CD4-positive, alpha-beta T cell (primary cell): ENCODE data around the gene PRR16. TPM values are rescaled to one million over a fixed set of nuclear protein-coding genes. Genes with fewer than 3 reads are reported as not detected.

ENCODE experiments used
- ATAC-seq: fragments of 200-7000 bp; cut with Tn5 transposase; one replicate; pipeline ENCODE4 v1.10.0; 2022; ENCODE audit warnings: mild to moderate bottlenecking; ENCODE audit not compliant: poor library complexity
- CTCF ChIA-PET: fragments of 350-600 bp; sonication (Branson Sonifier 250); formaldehyde crosslinking; loops from one replicate; lab custom pipeline; 2021; ENCODE audit warnings: antibody characterized with exemption, inconsistent platforms; lab: Charles Lee
- POLR2A ChIA-PET: fragments of 350-600 bp; sonication (Branson Sonifier 250); formaldehyde crosslinking; loops from one replicate; lab custom pipeline; 2021; ENCODE audit warnings: antibody characterized with exemption, inconsistent platforms; lab: Charles Lee
- DNase-seq, 14 experiments: peaks; one replicate each; pipeline ENCODE4 v3.0.0-alpha.2; 2013 to 2020; ENCODE audit warnings: mixed read lengths in 2 of 14
- H3K27ac ChIP-seq, 2 donors: one replicate each; pipeline versions ENCODE4 v1.5.1 to v1.7.0; 2013; ENCODE audit warnings: low read length in 2 of 2, low read depth in 1 of 2, mild to moderate bottlenecking in 1 of 2
- H3K27me3 ChIP-seq, 2 experiments: 1 replicate in 1 of 2; 2 replicates in 1 of 2; pipeline versions ENCODE4 v1.6.1 to v1.7.0; 2013; ENCODE audit warnings: low read length in 2 of 2, control low read depth in 1 of 2, mild to moderate bottlenecking in 1 of 2, moderate library complexity in 1 of 2; ENCODE audit not compliant: insufficient read depth in 2 of 2, control insufficient read depth in 1 of 2
- H3K36me3 ChIP-seq: one replicate; pipeline ENCODE4 v1.6.1; 2013; ENCODE audit warnings: low read length, control low read depth; ENCODE audit not compliant: insufficient read depth
- H3K4me1 ChIP-seq: one replicate; pipeline ENCODE4 v1.6.1; 2013; ENCODE audit warnings: low read length, control low read depth; ENCODE audit not compliant: insufficient read depth
- H3K4me3 ChIP-seq: one replicate; pipeline ENCODE4 v1.5.1; 2013; ENCODE audit warnings: mild to moderate bottlenecking, low read length, moderate library complexity
- H3K9me3 ChIP-seq, 2 experiments: 1 replicate in 1 of 2; 2 replicates in 1 of 2; pipeline versions ENCODE4 v1.6.1 to v1.7.0; 2013; ENCODE audit warnings: low read length in 2 of 2, mild to moderate bottlenecking in 2 of 2, control low read depth in 1 of 2, moderate library complexity in 1 of 2; ENCODE audit not compliant: control insufficient read depth in 1 of 2, insufficient read depth in 1 of 2
- H3K27ac Mint-ChIP-seq: one replicate; pipeline ENCODE4 v1.8.0; 2020; ENCODE audit warnings: mixed read lengths
- H3K27me3 Mint-ChIP-seq: one replicate; pipeline ENCODE4 v1.8.0; 2021; ENCODE audit warnings: mixed read lengths
- H3K36me3 Mint-ChIP-seq: one replicate; pipeline ENCODE4 v1.8.0; 2021; ENCODE audit warnings: low read depth, mixed read lengths
- H3K4me1 Mint-ChIP-seq: one replicate; pipeline ENCODE4 v1.8.0; 2021; ENCODE audit warnings: low read depth, mixed read lengths
- H3K4me3 Mint-ChIP-seq: one replicate; pipeline ENCODE4 v1.8.0; 2020; ENCODE audit warnings: mild to moderate bottlenecking, mixed read lengths
- H3K9me3 Mint-ChIP-seq: one replicate; pipeline ENCODE4 v1.8.0; 2020; ENCODE audit warnings: mixed read lengths
- CTCF ChIP-seq: fragments of 200-600 bp; IDR thresholded peaks from one replicate; pipeline ENCODE4 v1.8.0; 2022; ENCODE audit warnings: antibody characterized with exemption, mild to moderate bottlenecking
- intact Hi-C, 2 experiments: fragments of 100-400 bp; cut with DNase I in 1 of 2; cut with micrococcal nuclease in 1 of 2; formaldehyde crosslinking; loops; one replicate each; pipeline versions ENCODE4 v1.15.1 to v1.9.0; 2023 to 2025; cut with DNase I, micrococcal nuclease
- total RNA-seq, 174 experiments: library from RNA in 2 of 174; stranded (reverse) in 2 of 174; gene quantifications; one replicate each; pipeline ENCODE4 v1.2.3 and lab custom pipeline; 2021 to 2026

PRR16 gene
- total RNA-seq, 2 experiments from 2014 or later = not detected

GRCh38 chr5:120504057-120504456 lies 40.0 kb downstream of the PRR16 start:
- no peaks in the 10 kb centered on the region for H3K36me3 ChIP-seq
- Mint-ChIP-seq H3K4me3 (no peak overlapping the region), H3K27ac (no peak overlapping the region), H3K9me3 (peaks cover 2% of the 10 kb centered on the region), H3K36me3 (no peaks in the 10 kb centered on the region), H3K4me1 (no peaks in the 10 kb centered on the region), H3K27me3 (no peaks in the 10 kb centered on the region)
- TF ChIP-seq CTCF = no peak
- no peak for ATAC-seq
- no peaks in the 10 kb centered on the region for H3K27me3 ChIP-seq
- H3K4me1 ChIP-seq = no peaks in the 10 kb centered on the region
- H3K4me3 ChIP-seq = no peak overlapping the region
- no peak overlapping the region for H3K27ac ChIP-seq
- CTCF ChIA-PET = no interaction called here
- no peaks in the 10 kb centered on the region for H3K9me3 ChIP-seq
- no peak for DNase-seq
- POLR2A ChIA-PET = no interaction called here
- intact Hi-C loops = no loop called here

GRCh38 chr5:120507197-120507596 lies 43.1 kb downstream of the PRR16 start:
- ATAC-seq (no peak), DNase-seq (no peak)
- H3K27me3 ChIP-seq = no peaks in the 10 kb centered on the region
- no peaks in the 10 kb centered on the region for H3K27me3 Mint-ChIP-seq
- no peaks in the 10 kb centered on the region for H3K4me1 ChIP-seq
- H3K27ac Mint-ChIP-seq = no peak overlapping the region
- H3K36me3 ChIP-seq = no peaks in the 10 kb centered on the region
- H3K27ac ChIP-seq = no peak overlapping the region
- no peaks in the 10 kb centered on the region for H3K4me1 Mint-ChIP-seq
- no peak for TF ChIP-seq CTCF
- peaks cover 2% of the 10 kb centered on the region for H3K9me3 Mint-ChIP-seq
- intact Hi-C loops = no loop called here
- no peak overlapping the region for H3K4me3 Mint-ChIP-seq
- POLR2A ChIA-PET = no interaction called here
- H3K36me3 Mint-ChIP-seq = no peaks in the 10 kb centered on the region
- CTCF ChIA-PET = no interaction called here
- no peak overlapping the region for H3K4me3 ChIP-seq
- H3K9me3 ChIP-seq = no peaks in the 10 kb centered on the region

- ChIA-PET CTCF (no interaction called here), POLR2A (no interaction called here)
- Mint-ChIP-seq H3K36me3 (no peaks in the 10 kb centered on the region), H3K4me3 (no peak overlapping the region), H3K27ac (no peak overlapping the region), H3K4me1 (no peaks in the 10 kb centered on the region), H3K9me3 (peaks cover 2% of the 10 kb centered on the region), H3K27me3 (no peaks in the 10 kb centered on the region)
- H3K27ac ChIP-seq = no peak overlapping the region
- intact Hi-C loops = no loop called here
- H3K27me3 ChIP-seq = no peaks in the 10 kb centered on the region
- DNase-seq = no peak
- ATAC-seq = no peak
- no peaks in the 10 kb centered on the region for H3K36me3 ChIP-seq
- H3K4me3 ChIP-seq = no peak overlapping the region
- no peaks in the 10 kb centered on the region for H3K4me1 ChIP-seq
- H3K9me3 ChIP-seq = no peaks in the 10 kb centered on the region
- TF ChIP-seq CTCF = no peak
Observed at GRCh38 chr5:120507800-120508463, 43.8 kb downstream of the PRR16 start.
